ENCODE results near the gene CCDC170.

CCDC170 gene

GRCh38 chr6:151624481-151624880 lies 130.7 kb downstream of the CCDC170 start:
- no peak for DNase-seq

GRCh38 chr6:151624900-151625536 lies 131.2 kb downstream of the CCDC170 start:
- DNase-seq = no peak

DNA sequence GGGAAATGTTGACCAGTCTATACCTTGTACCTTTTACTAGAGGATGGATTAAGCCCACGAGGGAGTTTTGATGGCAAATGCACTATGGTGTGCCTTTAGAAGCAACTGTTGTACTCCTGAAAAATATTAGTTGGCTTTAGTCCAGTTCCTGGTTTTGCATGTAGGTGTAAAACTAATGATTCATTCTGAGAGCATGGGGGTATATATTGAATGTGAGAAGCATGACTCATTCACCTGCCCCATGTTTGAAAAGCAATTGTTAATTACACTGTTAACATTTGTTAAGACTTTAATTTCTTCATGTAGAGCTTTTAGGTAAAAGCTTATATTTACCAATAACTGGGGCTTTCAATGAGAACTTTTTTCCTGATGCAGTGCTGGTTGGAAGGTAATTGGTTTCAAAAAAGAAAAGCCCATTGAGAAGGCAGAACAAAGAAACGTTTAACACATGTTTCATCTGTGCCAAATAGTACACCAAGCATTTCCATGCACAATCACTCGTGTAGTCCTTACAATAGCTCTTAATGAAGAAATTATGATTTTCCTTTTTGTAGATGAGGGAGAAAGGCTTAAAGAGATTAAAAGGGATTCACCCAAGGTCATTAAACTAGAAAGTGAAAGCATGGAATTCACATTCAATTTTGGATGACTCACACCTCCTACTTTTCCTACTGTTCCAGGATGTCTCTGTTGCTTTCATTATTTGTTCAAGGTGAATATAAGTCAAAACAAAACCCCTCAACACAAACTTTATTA lies 134.1 kb downstream of the CCDC170 start:
- no peak for DNase-seq

GRCh38 chr6:151629791-151630190 lies 136.0 kb downstream of the CCDC170 start:
- DNase-seq = no peak

DNA sequence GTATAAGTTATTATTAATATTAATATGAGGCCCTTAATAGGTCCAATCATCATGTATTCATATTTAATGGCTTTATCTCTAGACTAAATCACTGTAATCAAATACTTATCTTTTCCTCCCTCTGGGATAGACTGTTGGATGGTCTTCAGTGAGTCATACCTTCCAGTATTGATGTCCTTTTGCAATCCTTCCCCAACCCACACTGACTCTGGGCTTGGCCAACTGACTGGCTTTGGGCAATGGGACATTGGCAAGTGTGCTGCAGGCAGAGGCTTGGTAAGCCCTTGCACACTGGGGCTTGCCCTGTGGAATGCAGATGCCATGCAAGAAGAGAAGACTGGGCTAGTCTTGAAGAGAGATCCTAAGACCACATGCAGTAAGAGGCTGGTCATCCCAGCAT lies 136.6 kb downstream of the CCDC170 start:
- no peak for DNase-seq

- no peak for DNase-seq
Observed at GRCh38 chr6:151630991-151631655, 137.3 kb downstream of the CCDC170 start.

- no peak for DNase-seq
Observed at GRCh38 chr6:151632415-151632987, 138.7 kb downstream of the CCDC170 start.

- no peak for DNase-seq
Observed at GRCh38 chr6:151633526-151634335, 139.9 kb downstream of the CCDC170 start.

GRCh38 chr6:151634336-151634720 lies 140.5 kb downstream of the CCDC170 start:
- no peak for DNase-seq

DNA sequence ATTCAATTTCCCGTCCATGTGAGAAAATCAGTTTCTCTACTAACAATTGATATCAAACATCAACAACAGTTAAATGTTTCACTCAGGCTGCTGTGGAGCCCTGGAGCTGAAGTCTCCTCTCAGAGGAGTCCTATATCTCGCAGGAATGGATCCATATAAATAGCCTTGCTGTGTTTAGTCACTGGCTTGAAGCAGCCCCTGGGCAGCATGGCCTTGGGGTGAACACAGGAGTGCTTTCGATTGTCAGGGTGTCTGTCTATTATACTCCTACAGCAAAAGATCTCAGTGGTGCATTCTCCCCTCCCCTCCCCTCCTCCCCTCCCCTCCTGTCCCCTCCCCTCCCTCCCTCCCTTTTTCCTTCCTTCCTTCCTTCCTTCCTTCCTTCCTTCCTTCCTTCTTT lies 141.9 kb downstream of the CCDC170 start:
- DNase-seq = no peak

DNA sequence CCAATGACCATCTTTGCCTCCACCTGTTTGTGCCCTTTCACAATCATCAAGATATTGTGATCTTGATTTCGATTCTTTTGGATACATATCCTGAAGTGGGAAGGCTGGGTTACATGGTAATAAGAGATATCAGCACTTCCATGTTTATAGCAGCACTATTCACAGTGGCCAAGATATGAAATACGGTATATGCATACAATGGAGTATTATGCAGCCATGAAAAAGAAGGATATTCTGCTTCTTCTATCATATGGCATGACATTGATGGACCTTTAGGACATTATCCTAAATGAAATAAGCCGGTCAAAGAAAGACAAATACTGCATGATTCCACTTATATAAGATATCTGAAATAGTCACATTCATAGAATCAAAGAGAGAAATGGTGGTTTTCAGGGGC lies 144.0 kb downstream of the CCDC170 start:
- no peak for DNase-seq

DNA sequence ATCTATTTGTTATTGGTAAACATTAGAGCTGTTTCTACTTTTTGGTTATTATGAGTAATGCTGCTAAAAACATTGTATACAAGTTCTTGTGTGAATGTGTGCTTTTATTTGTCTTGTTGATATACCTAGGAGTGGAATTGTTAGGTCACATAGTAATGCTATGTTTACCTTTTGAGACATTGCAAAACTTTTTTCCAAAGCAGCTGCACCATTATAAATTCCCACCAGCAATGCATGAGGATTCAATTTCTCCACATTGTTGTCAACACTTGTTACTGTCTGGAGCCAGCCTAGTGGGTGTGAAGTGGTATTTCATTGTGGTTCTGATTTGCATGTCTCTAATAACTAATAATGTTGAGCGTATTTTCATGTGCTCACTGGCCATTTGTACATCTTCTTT lies 145.9 kb downstream of the CCDC170 start:
- DNase-seq = no peak

- DNase-seq = no peak
Observed at GRCh38 chr6:151641028-151641427, 147.2 kb downstream of the CCDC170 start.

DNA sequence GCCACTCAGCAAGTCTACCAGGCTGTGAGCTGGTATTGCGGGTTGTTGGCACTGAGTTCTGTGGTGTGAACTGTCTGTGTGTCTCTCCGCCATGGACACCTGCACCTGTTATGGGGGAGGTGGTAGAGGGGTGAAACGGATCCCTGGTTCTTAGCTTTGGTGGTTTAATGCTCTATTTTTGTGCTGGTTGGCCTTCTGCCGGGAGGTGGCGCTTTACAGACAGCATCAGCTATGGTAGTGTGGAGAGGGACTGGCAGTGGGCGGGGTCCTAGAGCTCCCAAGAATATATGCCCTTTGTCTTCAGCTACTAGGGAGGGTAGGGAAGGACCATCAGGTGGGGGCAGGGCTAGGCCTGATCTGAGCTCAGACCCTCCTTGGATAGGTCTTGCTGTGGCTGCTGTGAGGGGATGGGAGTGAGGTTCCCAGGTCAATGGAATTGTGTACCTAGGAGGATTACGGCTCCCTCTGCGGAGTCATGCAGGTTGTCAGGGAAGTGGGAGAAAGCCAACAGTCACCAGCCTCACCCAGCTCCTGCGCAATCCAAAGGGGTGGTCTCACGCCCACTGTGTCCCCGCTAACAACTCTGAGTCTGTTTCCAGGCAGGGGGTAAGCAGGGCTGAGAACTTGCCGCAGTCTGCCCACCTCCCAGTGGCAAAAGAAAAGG lies 154.3 kb downstream of the CCDC170 start:
- DNase-seq = no peak

DNA sequence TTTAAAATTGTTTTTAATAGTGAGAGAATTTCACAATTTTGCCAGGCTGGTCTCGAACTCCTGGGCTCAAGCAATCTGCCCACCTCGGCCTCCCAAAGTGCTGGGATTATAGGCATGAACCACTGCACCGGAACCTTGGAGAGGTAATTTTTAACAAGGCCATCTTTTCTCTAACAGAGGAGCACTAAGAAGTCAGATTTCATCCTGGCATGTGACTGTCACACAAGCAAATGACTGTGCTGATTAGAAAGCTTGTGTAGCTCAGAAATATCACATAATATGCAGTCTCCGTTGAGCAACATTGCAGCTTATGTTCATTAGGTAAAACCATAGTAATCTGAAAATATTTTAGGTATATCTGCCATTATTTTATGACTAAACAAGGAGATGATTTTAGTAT lies 156.0 kb downstream of the CCDC170 start:
- DNase-seq = no peak

DNA sequence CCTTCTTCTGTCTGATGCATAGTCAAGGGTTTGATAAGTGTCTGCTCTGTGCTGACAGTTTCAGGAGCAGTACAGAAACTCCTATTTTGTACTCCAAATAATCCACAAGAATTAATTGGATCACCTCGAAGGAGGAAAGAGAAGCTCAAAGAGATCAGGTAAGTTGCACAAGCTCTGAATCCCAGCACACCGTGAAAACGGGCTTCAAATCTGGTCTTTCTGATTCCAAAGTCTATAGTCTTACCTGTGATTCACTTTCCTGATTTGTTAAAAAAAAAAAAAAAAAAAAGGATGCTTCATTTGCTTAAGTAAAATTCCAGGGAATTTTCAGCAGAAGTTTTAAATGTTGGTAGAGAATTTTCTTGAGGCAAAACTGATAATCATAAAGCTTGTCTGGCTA lies 157.8 kb downstream of the CCDC170 start:
- no peak for DNase-seq

DNA sequence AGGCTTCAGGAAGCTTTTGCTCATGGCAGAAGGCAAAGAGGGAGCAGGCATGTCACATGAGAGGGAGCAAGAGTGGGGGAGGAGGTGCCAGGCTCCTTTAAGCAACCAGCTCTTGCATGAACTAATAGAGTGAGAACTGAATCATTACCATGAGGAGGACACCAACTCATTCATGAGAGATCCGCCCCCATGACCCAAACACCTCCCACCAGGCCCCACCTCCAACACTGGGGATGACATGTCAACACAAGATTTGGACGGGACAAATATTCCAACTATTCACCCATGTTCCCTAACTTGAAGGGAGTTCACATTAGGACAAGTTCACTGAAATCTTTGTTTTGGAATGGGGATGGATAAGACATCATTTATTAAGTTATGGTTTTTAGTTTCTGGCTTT lies 158.5 kb downstream of the CCDC170 start:
- no peak for DNase-seq

- DNase-seq = no peak
Observed at GRCh38 chr6:151655099-151655498, 161.3 kb downstream of the CCDC170 start.

- DNase-seq = no peak
Observed at GRCh38 chr6:151656392-151656791, 162.6 kb downstream of the CCDC170 start.

DNA sequence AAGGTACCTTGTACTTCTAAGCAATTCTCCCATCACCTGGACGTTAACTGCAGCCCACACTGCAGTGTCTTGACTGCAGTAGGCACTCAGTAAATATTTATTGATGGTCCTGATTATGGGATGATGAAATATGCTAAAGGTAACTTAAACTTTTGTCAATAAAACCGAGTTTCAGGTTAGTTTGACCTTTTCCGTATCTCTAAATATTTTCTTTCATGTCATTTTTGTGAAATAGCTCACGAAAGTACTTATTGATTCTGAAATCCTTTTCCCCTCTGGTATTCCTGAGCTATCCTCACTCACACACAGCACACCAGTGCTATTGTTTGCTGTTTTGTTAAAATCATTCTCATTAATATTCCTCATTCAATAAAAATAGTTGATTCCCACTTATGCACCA lies 164.3 kb downstream of the CCDC170 start:
- no peak for DNase-seq

GRCh38 chr6:151659212-151659611 lies 165.4 kb downstream of the CCDC170 start:
- DNase-seq = no peak

DNA sequence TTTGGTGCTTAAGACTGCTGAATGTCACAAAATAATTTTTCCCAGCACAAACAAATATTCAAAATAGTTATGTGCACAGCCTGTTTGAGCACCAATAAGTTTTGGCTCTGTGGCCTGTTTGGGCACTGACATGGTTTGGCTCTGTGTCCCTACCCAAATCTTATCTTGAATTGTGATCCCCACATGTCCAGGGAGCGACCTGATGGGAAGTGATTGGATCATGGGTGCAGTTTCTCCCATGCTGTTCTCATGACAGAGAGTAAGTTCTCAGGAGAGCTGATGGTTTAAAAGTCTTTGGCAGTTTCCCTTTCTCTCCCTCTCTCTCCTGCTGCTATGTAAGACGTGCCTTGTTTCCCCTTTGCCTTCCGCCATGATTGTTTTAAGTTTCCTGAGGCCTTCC lies 167.7 kb downstream of the CCDC170 start:
- DNase-seq = no peak
